ENCODE measurements around the gene TTLL1.

TTLL1 gene

DNA sequence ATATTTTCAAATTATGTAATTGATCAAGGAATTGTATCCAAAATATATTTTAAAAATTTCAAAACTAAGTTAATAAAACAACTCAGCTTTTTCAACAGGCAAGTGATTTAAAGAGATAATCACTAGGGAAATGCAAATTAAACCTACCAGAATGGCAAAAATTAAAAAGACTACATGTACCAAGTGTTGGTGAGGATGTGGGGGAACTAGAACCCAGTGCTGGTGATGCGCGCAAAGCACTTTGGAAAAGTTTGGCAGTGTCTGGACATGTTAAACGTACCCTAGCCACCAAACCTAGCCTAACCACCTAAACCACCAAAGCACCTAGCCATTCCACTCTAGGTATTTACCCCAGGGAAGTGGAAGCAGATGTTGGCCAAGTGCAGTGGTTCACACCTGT lies 97.1 kb downstream of the TTLL1 start:
- Histone ChIP-seq H4K20me1 (ENCODE audit: insufficient read depth, low read length) (no peaks in the 10 kb centered on the region), H3K79me2 (ENCODE audit: insufficient read depth, low read length) (no peaks in the 10 kb centered on the region), H3K4me2 (ENCODE audit: low read length) (no peak overlapping the region), H3K4me3 (ENCODE audit: low read depth, low read length, poor library complexity, severe bottlenecking) (no peak overlapping the region), H3K36me3 (ENCODE audit: insufficient read depth, low read length) (peaks cover 3% of the 10 kb centered on the region; the same call in 1 of the 2 replicates), H3K4me1 (ENCODE audit: insufficient read depth, low read length, severe bottlenecking) (peaks cover 9% of the 10 kb centered on the region), H3K9me2 (ENCODE audit: low read depth, low read length) (no peaks in the 10 kb centered on the region), H3K27ac (ENCODE audit: low read depth, low read length, poor library complexity, severe bottlenecking) (no peak overlapping the region), H2AFZ (ENCODE audit: low read length) (no peak overlapping the region), H3K9ac (ENCODE audit: low read length) (no peak overlapping the region), H3K9me3 (ENCODE audit: low read length) (0 out of 2 replicates have a peak, but pooled peaks cover 4% of the 10 kb centered on the region), H3F3A (ENCODE audit: insufficient read depth, low read length) (no peaks in the 10 kb centered on the region), H3K27me3 (ENCODE audit: insufficient read depth, low read length) (no peaks in the 10 kb centered on the region)
- TF ChIP-seq, protein P1, sequence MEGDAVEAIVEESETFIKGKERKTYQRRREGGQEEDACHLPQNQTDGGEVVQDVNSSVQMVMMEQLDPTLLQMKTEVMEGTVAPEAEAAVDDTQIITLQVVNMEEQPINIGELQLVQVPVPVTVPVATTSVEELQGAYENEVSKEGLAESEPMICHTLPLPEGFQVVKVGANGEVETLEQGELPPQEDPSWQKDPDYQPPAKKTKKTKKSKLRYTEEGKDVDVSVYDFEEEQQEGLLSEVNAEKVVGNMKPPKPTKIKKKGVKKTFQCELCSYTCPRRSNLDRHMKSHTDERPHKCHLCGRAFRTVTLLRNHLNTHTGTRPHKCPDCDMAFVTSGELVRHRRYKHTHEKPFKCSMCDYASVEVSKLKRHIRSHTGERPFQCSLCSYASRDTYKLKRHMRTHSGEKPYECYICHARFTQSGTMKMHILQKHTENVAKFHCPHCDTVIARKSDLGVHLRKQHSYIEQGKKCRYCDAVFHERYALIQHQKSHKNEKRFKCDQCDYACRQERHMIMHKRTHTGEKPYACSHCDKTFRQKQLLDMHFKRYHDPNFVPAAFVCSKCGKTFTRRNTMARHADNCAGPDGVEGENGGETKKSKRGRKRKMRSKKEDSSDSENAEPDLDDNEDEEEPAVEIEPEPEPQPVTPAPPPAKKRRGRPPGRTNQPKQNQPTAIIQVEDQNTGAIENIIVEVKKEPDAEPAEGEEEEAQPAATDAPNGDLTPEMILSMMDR (IDR thresholded peaks at IDR 0.05; ENCODE audit: low read length): no peak
- no peak for TF ChIP-seq EZH2 (IDR thresholded peaks at IDR 0.05; ENCODE audit: borderline replicate concordance, low read length)

DNA sequence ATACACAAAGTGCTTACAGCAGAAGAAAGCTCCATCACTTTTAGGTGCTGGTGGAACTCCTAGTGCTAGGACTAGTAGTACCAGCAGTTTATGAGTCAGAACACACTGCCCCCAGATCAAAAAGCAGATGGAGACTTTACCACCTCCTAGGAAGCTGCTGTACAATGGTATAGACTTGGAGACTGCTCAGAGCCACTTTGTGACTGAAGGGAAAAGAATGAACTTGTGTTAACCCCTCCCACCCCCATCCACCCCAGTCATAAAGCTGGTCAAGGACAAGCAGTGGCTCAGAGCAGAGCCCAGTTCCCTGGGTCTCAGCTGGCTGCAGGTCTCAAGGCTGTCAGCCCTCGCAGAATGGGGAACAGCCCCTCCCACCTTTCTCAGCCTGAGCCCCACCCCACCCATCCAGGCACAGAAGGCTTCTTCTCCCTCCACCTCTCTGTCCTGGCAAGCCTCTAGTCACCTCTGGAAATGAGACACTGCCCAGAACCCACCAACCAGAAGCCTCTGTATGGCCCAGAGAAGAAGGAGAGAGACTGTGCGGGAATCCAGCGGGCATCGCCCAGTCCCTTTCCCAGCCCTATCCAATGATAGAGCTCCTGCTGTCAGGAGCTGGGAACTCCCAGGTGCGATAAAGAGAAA lies 98.1 kb downstream of the TTLL1 start:
- H3K4me1 ChIP-seq (ENCODE audit: insufficient read depth, low read length, severe bottlenecking): peaks cover 9% of the 10 kb centered on the region
- no peak overlapping the region for H3K27ac ChIP-seq (ENCODE audit: low read depth, low read length, poor library complexity, severe bottlenecking)
- TF ChIP-seq, protein P1 (IDR thresholded peaks at IDR 0.05; ENCODE audit: low read length): no peak
- no peak for TF ChIP-seq EZH2 (IDR thresholded peaks at IDR 0.05; ENCODE audit: borderline replicate concordance, low read length)
- no peaks in the 10 kb centered on the region for H3K79me2 ChIP-seq (ENCODE audit: insufficient read depth, low read length)
- H4K20me1 ChIP-seq (ENCODE audit: insufficient read depth, low read length): no peaks in the 10 kb centered on the region
- no peak overlapping the region for H2AFZ ChIP-seq (ENCODE audit: low read length)
- H3K27me3 ChIP-seq (ENCODE audit: insufficient read depth, low read length): no peaks in the 10 kb centered on the region
- no peak overlapping the region for H3K4me2 ChIP-seq (ENCODE audit: low read length)
- no peak overlapping the region for H3K4me3 ChIP-seq (ENCODE audit: low read depth, low read length, poor library complexity, severe bottlenecking)
- H3K9me3 ChIP-seq (ENCODE audit: low read length): 0 out of 2 replicates have a peak, but pooled peaks cover 4% of the 10 kb centered on the region
- no peak overlapping the region for H3K9ac ChIP-seq (ENCODE audit: low read length)
- H3K36me3 ChIP-seq (ENCODE audit: insufficient read depth, low read length): peaks cover 3% of the 10 kb centered on the region; the same call in 1 of the 2 replicates
- no peaks in the 10 kb centered on the region for H3F3A ChIP-seq (ENCODE audit: insufficient read depth, low read length)
- no peaks in the 10 kb centered on the region for H3K9me2 ChIP-seq (ENCODE audit: low read depth, low read length)

DNA sequence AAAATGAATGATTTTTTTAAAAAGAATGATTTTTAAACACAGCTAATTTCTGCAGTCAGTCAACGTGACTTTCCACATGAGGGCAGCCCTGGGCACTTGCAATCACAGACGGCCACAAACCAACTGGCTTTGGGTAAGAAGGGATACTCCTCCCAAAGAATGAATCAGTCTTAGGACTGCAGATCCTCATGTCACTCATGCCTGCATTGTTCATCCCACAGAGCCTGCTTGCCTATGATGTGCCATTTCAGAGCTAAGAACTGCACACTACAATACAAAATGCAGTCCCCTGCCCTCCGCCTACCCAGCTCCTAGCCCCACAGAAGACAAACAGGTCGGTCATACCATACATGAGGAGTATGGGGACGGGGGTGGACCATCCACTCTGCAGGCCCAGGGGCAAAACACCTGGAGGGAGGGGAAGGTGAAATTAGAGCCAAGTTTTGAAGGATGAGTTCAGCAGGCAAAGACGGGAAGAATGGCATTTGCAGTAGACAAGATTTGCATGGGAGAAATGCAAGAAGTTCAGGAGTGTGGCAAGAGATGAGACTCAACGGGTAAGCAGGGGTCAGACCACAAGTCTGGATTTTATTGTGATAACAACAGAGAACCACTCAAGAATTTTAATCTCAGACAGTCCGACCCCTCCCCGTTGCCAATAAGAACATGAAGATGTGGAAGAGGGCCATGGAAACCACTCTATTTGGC lies 98.9 kb downstream of the TTLL1 start:
- Histone ChIP-seq H3K27ac (ENCODE audit: low read depth, low read length, poor library complexity, severe bottlenecking) (no peak overlapping the region), H3K9me3 (ENCODE audit: low read length) (0 out of 2 replicates have a peak, but pooled peaks cover 4% of the 10 kb centered on the region), H3K4me3 (ENCODE audit: low read depth, low read length, poor library complexity, severe bottlenecking) (no peak overlapping the region), H3K79me2 (ENCODE audit: insufficient read depth, low read length) (no peaks in the 10 kb centered on the region), H3K4me2 (ENCODE audit: low read length) (no peak overlapping the region), H3K4me1 (ENCODE audit: insufficient read depth, low read length, severe bottlenecking) (peaks cover 6% of the 10 kb centered on the region), H3K9ac (ENCODE audit: low read length) (no peak overlapping the region), H2AFZ (ENCODE audit: low read length) (no peak overlapping the region), H3K27me3 (ENCODE audit: insufficient read depth, low read length) (no peaks in the 10 kb centered on the region), H3K9me2 (ENCODE audit: low read depth, low read length) (no peaks in the 10 kb centered on the region), H3F3A (ENCODE audit: insufficient read depth, low read length) (no peaks in the 10 kb centered on the region), H4K20me1 (ENCODE audit: insufficient read depth, low read length) (no peaks in the 10 kb centered on the region), H3K36me3 (ENCODE audit: insufficient read depth, low read length) (peaks cover 3% of the 10 kb centered on the region; the same call in 1 of the 2 replicates)
- TF ChIP-seq, protein P1 (IDR thresholded peaks at IDR 0.05; ENCODE audit: low read length): no peak
- TF ChIP-seq EZH2 (IDR thresholded peaks at IDR 0.05; ENCODE audit: borderline replicate concordance, low read length): no peak

Measured in OCI-LY1 (cell line).